SU-DHL-6 (cell line): Measurements from ENCODE around the gene NHLRC4.

Experiments used
- EZH2phosphoT487 ChIP-seq: fragments of 200-600 bp; sonication (generic), shearing (Covaris generic); conservative IDR thresholded peaks from 2 replicates; pipeline ENCODE4 v1.6.1; 2018; ENCODE audit warnings: mild to moderate bottlenecking, antibody characterized with exemption, low read length, moderate library complexity, mixed read lengths
- TF ChIP-seq, protein P1 (sequence below): fragments of 200-600 bp; sonication (generic); IDR thresholded peaks from one replicate; pipeline ENCODE4 v1.5.1; 2017; ENCODE audit warnings: antibody characterized with exemption, mild to moderate bottlenecking, low read length, moderate library complexity; ENCODE audit not compliant: insufficient read depth, poor library complexity, severe bottlenecking

DNA sequence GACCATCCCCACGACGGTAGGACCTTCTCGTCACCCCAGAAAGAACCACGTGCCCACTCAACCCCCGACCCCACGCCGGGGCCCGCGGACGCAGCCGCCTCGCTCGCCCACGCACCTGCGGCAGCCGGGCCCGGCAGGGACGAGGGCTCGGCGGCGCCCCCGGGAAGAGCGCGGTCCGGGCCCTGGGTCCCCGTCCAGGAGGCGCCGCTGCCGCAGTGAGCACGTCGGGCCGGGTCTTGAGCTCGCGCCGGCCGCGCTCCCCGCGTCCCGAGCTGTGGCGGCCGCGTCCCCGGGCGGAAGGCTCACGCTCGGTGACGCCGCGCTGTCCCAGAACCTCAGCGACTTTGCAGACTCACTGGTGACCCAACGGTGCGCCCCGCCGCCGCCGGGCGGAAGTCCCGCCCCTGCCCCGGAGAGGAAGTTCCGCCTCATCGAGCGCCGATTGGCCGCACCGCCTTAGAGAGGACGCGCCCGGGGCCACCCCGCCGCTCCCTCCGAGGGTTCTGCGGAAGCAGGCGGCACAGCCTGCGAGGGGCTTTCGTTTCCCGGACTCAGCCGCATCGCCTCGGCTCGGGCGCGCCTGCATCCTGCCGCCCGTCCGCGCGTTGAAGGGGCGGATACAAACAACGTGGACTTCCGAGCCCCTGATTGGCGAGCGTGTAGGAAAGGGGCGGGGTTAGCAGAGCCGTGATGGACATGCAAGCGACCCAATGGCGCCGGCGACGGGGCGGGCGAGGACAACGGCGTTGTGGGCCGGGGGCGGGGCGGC, 22.3 kb downstream of the NHLRC4 start:
- TF ChIP-seq, protein P1, sequence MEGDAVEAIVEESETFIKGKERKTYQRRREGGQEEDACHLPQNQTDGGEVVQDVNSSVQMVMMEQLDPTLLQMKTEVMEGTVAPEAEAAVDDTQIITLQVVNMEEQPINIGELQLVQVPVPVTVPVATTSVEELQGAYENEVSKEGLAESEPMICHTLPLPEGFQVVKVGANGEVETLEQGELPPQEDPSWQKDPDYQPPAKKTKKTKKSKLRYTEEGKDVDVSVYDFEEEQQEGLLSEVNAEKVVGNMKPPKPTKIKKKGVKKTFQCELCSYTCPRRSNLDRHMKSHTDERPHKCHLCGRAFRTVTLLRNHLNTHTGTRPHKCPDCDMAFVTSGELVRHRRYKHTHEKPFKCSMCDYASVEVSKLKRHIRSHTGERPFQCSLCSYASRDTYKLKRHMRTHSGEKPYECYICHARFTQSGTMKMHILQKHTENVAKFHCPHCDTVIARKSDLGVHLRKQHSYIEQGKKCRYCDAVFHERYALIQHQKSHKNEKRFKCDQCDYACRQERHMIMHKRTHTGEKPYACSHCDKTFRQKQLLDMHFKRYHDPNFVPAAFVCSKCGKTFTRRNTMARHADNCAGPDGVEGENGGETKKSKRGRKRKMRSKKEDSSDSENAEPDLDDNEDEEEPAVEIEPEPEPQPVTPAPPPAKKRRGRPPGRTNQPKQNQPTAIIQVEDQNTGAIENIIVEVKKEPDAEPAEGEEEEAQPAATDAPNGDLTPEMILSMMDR = no peak
- no peak for TF ChIP-seq EZH2phosphoT487
